Measurements from ENCODE around the gene TBC1D24.

- TF ChIP-seq, protein P1, sequence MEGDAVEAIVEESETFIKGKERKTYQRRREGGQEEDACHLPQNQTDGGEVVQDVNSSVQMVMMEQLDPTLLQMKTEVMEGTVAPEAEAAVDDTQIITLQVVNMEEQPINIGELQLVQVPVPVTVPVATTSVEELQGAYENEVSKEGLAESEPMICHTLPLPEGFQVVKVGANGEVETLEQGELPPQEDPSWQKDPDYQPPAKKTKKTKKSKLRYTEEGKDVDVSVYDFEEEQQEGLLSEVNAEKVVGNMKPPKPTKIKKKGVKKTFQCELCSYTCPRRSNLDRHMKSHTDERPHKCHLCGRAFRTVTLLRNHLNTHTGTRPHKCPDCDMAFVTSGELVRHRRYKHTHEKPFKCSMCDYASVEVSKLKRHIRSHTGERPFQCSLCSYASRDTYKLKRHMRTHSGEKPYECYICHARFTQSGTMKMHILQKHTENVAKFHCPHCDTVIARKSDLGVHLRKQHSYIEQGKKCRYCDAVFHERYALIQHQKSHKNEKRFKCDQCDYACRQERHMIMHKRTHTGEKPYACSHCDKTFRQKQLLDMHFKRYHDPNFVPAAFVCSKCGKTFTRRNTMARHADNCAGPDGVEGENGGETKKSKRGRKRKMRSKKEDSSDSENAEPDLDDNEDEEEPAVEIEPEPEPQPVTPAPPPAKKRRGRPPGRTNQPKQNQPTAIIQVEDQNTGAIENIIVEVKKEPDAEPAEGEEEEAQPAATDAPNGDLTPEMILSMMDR (IDR thresholded peaks at IDR 0.05; ENCODE audit: low read depth, low read length): no peak
- TF ChIP-seq EZH2phosphoT487 (IDR thresholded peaks at IDR 0.05; ENCODE audit: low read depth): no peak
Measured at GRCh38 chr16:2468233-2468724, 6.6 kb upstream of the TBC1D24 start.
